Measurements from ENCODE around the gene ASIC2.

DNA sequence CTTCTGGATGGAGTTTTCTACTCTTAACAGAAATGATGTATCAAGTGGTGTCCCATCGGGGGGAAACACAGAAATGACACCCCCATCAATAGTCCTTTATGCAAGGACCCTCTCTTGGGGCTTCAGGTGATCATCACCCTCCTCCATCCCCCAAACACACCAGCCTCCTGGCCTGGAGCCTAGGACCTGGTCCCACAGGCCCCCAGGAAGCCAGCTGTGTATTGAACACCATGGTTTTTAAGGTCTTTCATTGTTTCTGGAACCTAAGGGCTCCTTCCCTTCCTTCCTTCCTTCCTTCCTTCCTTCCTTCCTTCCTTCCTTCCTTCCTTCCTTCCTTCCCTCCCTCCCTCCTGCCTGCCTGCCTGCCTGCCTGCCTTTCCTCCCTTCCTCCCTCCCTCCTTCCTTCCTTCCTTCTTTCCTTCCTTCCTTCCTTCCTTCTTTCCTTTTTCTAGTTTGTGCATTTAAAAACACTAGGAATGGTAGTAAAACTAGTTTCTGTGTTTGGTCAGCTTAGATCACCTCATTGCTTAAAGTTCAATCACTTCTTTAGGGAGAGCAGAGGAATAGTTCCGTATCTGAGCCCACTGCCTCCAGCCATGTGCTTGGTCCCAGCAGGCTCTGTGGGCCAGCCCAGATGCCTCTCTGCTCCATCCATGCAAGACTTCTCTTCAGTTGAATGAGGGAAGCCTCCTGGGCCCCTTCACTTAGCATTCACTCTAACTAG is 23.6 kb downstream of the ASIC2 start:
- TF ChIP-seq, protein P1, sequence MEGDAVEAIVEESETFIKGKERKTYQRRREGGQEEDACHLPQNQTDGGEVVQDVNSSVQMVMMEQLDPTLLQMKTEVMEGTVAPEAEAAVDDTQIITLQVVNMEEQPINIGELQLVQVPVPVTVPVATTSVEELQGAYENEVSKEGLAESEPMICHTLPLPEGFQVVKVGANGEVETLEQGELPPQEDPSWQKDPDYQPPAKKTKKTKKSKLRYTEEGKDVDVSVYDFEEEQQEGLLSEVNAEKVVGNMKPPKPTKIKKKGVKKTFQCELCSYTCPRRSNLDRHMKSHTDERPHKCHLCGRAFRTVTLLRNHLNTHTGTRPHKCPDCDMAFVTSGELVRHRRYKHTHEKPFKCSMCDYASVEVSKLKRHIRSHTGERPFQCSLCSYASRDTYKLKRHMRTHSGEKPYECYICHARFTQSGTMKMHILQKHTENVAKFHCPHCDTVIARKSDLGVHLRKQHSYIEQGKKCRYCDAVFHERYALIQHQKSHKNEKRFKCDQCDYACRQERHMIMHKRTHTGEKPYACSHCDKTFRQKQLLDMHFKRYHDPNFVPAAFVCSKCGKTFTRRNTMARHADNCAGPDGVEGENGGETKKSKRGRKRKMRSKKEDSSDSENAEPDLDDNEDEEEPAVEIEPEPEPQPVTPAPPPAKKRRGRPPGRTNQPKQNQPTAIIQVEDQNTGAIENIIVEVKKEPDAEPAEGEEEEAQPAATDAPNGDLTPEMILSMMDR (conservative IDR thresholded peaks at IDR 0.05; ENCODE audit: low read depth, low read length): no peak
- TF ChIP-seq EZH2 (IDR thresholded peaks at IDR 0.05; ENCODE audit: low read length, unreplicated experiment): no peak
- TF ChIP-seq EZH2phosphoT487 (IDR thresholded peaks at IDR 0.05; ENCODE audit: borderline replicate concordance, low read length): no peak
